K562 (cell line): ENCODE results near the gene TCF15. TPM values are rescaled to one million over a fixed set of nuclear protein-coding genes. Genes with fewer than 3 reads are reported as not detected.

Experiments
- ATAC-seq: fragments of 200-7000 bp; cut with Tn5 transposase; 3 replicates; pipeline ENCODE4 v1.9.1; 2020; ENCODE audit warnings: moderate library complexity
- BruUV-seq: library from RNA; stranded (reverse); fragments of 400-500 nt; replicated peaks from 2 replicates; lab custom pipeline; 2021; lab: Mats Ljungman, UMichigan
- CTCF ChIA-PET: fragments of 300-600 bp; formaldehyde crosslinking; extraction: SDS; loops from one replicate; lab custom pipeline; 2021; ENCODE audit warnings: low intra/inter-chr PET ratio; lab: Yijun Ruan, JAX
- POLR2A ChIA-PET: fragments of 300-600, 350-650 bp; sonication (Branson Sonifier 250); formaldehyde crosslinking; extraction: SDS; loops from one replicate; lab custom pipeline; 2021; ENCODE audit warnings: antibody characterized with exemption, inconsistent platforms; lab: Yijun Ruan, JAX
- DNase-seq, 4 experiments: peaks; one replicate each; pipeline versions ENCODE4 v3.0.0 to v3.0.0-alpha.2; 2011 to 2018; ENCODE audit warnings: low spot score in 3 of 4, mixed read lengths in 3 of 4; ENCODE audit errors: extremely low read depth in 1 of 4
- FAIRE-seq: peaks from 2 replicates; lab custom pipeline; 2011; peaks lifted over from hg19 to GRCh38; lab: Jason Lieb, UNC
- H2AFZ ChIP-seq: 2 replicates; pipeline ENCODE4 v1.6.0; 2011; ENCODE audit warnings: low read depth, low read length, control low read depth, inconsistent platforms
- H3K27ac ChIP-seq: fragments of 200-600 bp; 3 replicates; pipeline ENCODE4 v1.8.0; 2011; ENCODE audit warnings: low read depth, mild to moderate bottlenecking, control low read depth, inconsistent platforms, low read length, moderate library complexity, mixed read lengths; ENCODE audit errors: extremely low read depth
- H3K27me3 ChIP-seq, 2 experiments: fragments of 300-600 bp in 1 of 2; 2 replicates in 1 of 2; 3 replicates in 1 of 2; pipeline versions ENCODE4 v1.6.0 to v1.8.0; 2011; ENCODE audit warnings: inconsistent platforms in 2 of 2, low read length in 2 of 2, mild to moderate bottlenecking in 1 of 2, mixed read lengths in 1 of 2, moderate library complexity in 1 of 2; ENCODE audit not compliant: control insufficient read depth in 2 of 2, insufficient read depth in 2 of 2
- H3K36me3 ChIP-seq: fragments of 300-600 bp; 3 replicates; pipeline ENCODE4 v1.8.0; 2011; ENCODE audit warnings: mild to moderate bottlenecking, low read length, inconsistent platforms; ENCODE audit not compliant: control insufficient read depth, insufficient read depth
- H3K4me1 ChIP-seq, 2 experiments: fragments of 200-600 bp in 1 of 2; replicated peaks in 1 of 2; 2 replicates in 1 of 2; 3 replicates in 1 of 2; pipeline versions ENCODE4 v1.5.1 to v1.8.0; 2011; ENCODE audit warnings: inconsistent platforms in 2 of 2, low read length in 2 of 2, mild to moderate bottlenecking in 1 of 2, mixed read lengths in 1 of 2, moderate library complexity in 1 of 2; ENCODE audit not compliant: control insufficient read depth in 2 of 2, insufficient read depth in 2 of 2
- H3K4me2 ChIP-seq: 2 replicates; pipeline ENCODE4 v1.6.1; 2011; ENCODE audit warnings: low read length, control low read depth, inconsistent platforms, mixed read lengths; ENCODE audit not compliant: insufficient read depth
- H3K4me3 ChIP-seq: fragments of 200-600 bp; sonication (generic), shearing (Covaris generic); 2 replicates; pipeline ENCODE4 v1.5.1; 2016; ENCODE audit warnings: control low read depth, inconsistent platforms
- H3K79me2 ChIP-seq: fragments of 200-600 bp; 3 replicates; pipeline ENCODE4 v1.8.0; 2011; ENCODE audit warnings: low read length, inconsistent platforms; ENCODE audit not compliant: control insufficient read depth, insufficient read depth
- H3K9ac ChIP-seq, 2 experiments: 2 replicates each; pipeline versions ENCODE4 v1.6.0 to v1.6.1; 2011; ENCODE audit warnings: low read depth in 2 of 2, low read length in 2 of 2, control low read depth in 1 of 2, inconsistent platforms in 1 of 2, mild to moderate bottlenecking in 1 of 2, mixed read lengths in 1 of 2; ENCODE audit not compliant: insufficient read depth in 1 of 2
- H3K9me1 ChIP-seq: one replicate; pipeline ENCODE4 v1.6.0; 2011; ENCODE audit warnings: inconsistent platforms, mild to moderate bottlenecking, low read length, moderate library complexity; ENCODE audit not compliant: control insufficient read depth, insufficient read depth
- H3K9me3 ChIP-seq: replicated peaks from 2 replicates; pipeline ENCODE4 v1.5.1; 2011; ENCODE audit warnings: low read depth, low read length, inconsistent platforms; ENCODE audit not compliant: control insufficient read depth, insufficient read depth
- H4K20me1 ChIP-seq: replicated peaks from 2 replicates; pipeline ENCODE4 v1.6.1; 2011; ENCODE audit warnings: low read length, inconsistent platforms, mixed read lengths; ENCODE audit not compliant: control insufficient read depth, insufficient read depth
- ATF1 ChIP-seq, 2 experiments: fragments of 450-650 bp in 1 of 2; IDR thresholded peaks; 2 replicates each; pipeline ENCODE4 v1.6.1; 2016; ENCODE audit warnings: missing compliant biosample characterization in 1 of 2, missing genetic modification characterization in 1 of 2
- CHD1 ChIP-seq: fragments of 200-600 bp; sonication (generic); IDR thresholded peaks from one replicate; pipeline ENCODE4 v1.6.1; 2012; ENCODE audit warnings: mild to moderate bottlenecking, moderate library complexity, low read length, inconsistent platforms
- E2F1 ChIP-seq: sonication (generic); formaldehyde crosslinking; IDR thresholded peaks from 2 replicates; pipeline ENCODE4 v1.8.1; 2023; ENCODE audit warnings: mild to moderate bottlenecking, missing genetic modification reagents, moderate library complexity
- GTF2E2 ChIP-seq: fragments of 200-800 bp; sonication (Bioruptor generic); IDR thresholded peaks from 2 replicates; pipeline ENCODE4 v1.6.1; 2016; ENCODE audit warnings: missing genetic modification characterization, missing compliant biosample characterization
- MNT ChIP-seq, 2 experiments: fragments of 450-650 bp; conservative IDR thresholded peaks; 2 replicates each; pipeline ENCODE4 v1.6.1; 2017; ENCODE audit warnings: mild to moderate bottlenecking in 2 of 2, moderate library complexity in 2 of 2
- NR0B1 ChIP-seq: fragments of 450-650 bp; IDR thresholded peaks from one replicate; pipeline ENCODE4 v1.6.1; 2018; ENCODE audit warnings: mild to moderate bottlenecking, moderate library complexity; ENCODE audit not compliant: partially characterized antibody
- RB1 ChIP-seq: fragments of 450-650 bp; IDR thresholded peaks from 2 replicates; pipeline ENCODE4 v1.6.1; 2017; ENCODE audit warnings: low read depth, mild to moderate bottlenecking
- RBM17 ChIP-seq: fragments of 200-400 bp; formaldehyde crosslinking; IDR thresholded peaks from 2 replicates; pipeline ENCODE4 v1.6.1; 2017; ENCODE audit warnings: low read depth, mild to moderate bottlenecking, low read length, borderline replicate concordance
- SNIP1 ChIP-seq: fragments of 450-650 bp; IDR thresholded peaks from 2 replicates; pipeline ENCODE4 v1.7.1; 2017; ENCODE audit warnings: low read depth, mild to moderate bottlenecking
- TBL1XR1 ChIP-seq, 2 experiments: IDR thresholded peaks; 2 replicates each; pipeline ENCODE4 v1.6.1; 2012; ENCODE audit warnings: improper control_type of control experiment in 2 of 2, low read length in 2 of 2, mild to moderate bottlenecking in 1 of 2
- USF2 ChIP-seq: sonication (generic); formaldehyde crosslinking; IDR thresholded peaks from 2 replicates; pipeline ENCODE4 v1.5.0; 2020; ENCODE audit warnings: missing genetic modification reagents
- YY1 ChIP-seq, 3 experiments: IDR thresholded peaks; 2 replicates each; pipeline ENCODE4 v1.6.1; 2011; ENCODE audit warnings: low read length in 2 of 3, mild to moderate bottlenecking in 2 of 3, moderate library complexity in 2 of 3, borderline replicate concordance in 1 of 3, control low read depth in 1 of 3, low read depth in 1 of 3; ENCODE audit not compliant: insufficient read depth in 3 of 3, insufficient replicate concordance in 2 of 3, control insufficient read depth in 1 of 3, insufficient read length in 1 of 3; ENCODE audit errors: extremely low read depth in 1 of 3
- WGBS: fragments of 100-300 bp; shearing (Covaris generic); methylation state at CpG from one replicate; pipeline ENCODE4 v1.1.6; 2016; ENCODE audit warnings: low coverage, mixed read lengths; ENCODE audit not compliant: insufficient coverage; ENCODE audit errors: missing lambda C conversion rate; 5-methylcytosine and 5-hydroxymethylcytosine counted together
- in situ Hi-C: fragments of 300-500 bp; cut with MboI; formaldehyde crosslinking; loops from 4 replicates; pipeline ENCODE4 v1.15.0; 2018; ENCODE audit warnings: inconsistent platforms, mixed read lengths
- intact Hi-C: fragments of 100-400 bp; cut with micrococcal nuclease; formaldehyde crosslinking; loops from 2 replicates; pipeline ENCODE4 v1.14.2; 2022
- polyA plus RNA-seq, 8 experiments: library from polyadenylated mRNA; depleted of rRNA in 4 of 8; stranded (reverse) in 5 of 8; unstranded in 3 of 8; fragments of >200 nt; fragmentation: Nextera tagmentation in 2 of 8; fragmentation: Illumina TruSeq in 1 of 8; extraction: Ambion mirVana in 2 of 8; extraction: Trizol in 1 of 8; gene quantifications; 2 replicates each; pipeline versions ENCODE4 v1.2.1 to v1.2.3, GENCODE V29; 2011 to 2014; ENCODE audit warnings: inconsistent platforms in 1 of 8, missing spikeins in 1 of 8
- total RNA-seq, 7 experiments: library from RNA; depleted of rRNA in 6 of 7; stranded (reverse); fragments of >200 nt in 6 of 7; fragmentation: Illumina TruSeq in 2 of 7; extraction: Trizol in 2 of 7; gene quantifications; 2 replicates each; pipeline versions ENCODE4 v1.2.1 to v1.2.3, GENCODE V29; 2011 to 2021; ENCODE audit warnings: low replicate concordance in 1 of 7

TCF15 gene
- total and polyA plus RNA-seq, 9 of the 15 experiments (the other 6 are each of a cell fraction or from before 2014, with no cell fraction given): 0.04 to 5.0 (median 1.2) TPM

- 0 out of 2 replicates have a peak, but pooled peaks have one; percentile 53 for TF ChIP-seq GTF2E2 (tag)
- TF ChIP-seq MNT (conservative IDR thresholded peaks at IDR 0.05): peak; percentile 69 to 88; a peak in 3 of 4 replicates
- peak in 1 of 3 experiments; percentile 43 for TF ChIP-seq YY1 (IDR thresholded peaks at IDR 0.05; ENCODE audit: borderline replicate concordance in 1 of 3, control insufficient read depth in 1 of 3, extremely low read depth in 1 of 3, insufficient read depth in 3 of 3, insufficient read length in 1 of 3, insufficient replicate concordance in 2 of 3, low read depth in 1 of 3, low read length in 2 of 3)
- TF ChIP-seq SNIP1: peak; percentile 32; the same call in 1 of the 2 replicates
- TF ChIP-seq ATF1 (CRISPR knock-in tag; IDR thresholded peaks at IDR 0.05): no peak
- 0 out of 2 replicates have a peak, but pooled peaks have one; percentile 19 for TF ChIP-seq ATF1 (tag; IDR thresholded peaks at IDR 0.05)
Measured at GRCh38 chr20:651713-652614, 41.9 kb upstream of the TCF15 start (continued).

- intact Hi-C loops: no loop called here
- Histone ChIP-seq H3K4me1 (peaks cover 34 to 35% of the 10 kb centered on the region in 2 experiments), H3K9ac (no peak overlapping the region), H3K27ac (no peak overlapping the region), H2AFZ (no peak overlapping the region), H4K20me1 (no peaks in the 10 kb centered on the region), H3K9me1 (no peaks in the 10 kb centered on the region), H3K4me2 (no peak overlapping the region), H3K27me3 (no peaks in the 10 kb centered on the region), H3K36me3 (peaks cover 41% of the 10 kb centered on the region), H3K9me3 (no peaks in the 10 kb centered on the region), H3K79me2 (peaks cover 49% of the 10 kb centered on the region), H3K4me3 (no peak overlapping the region)
- in situ Hi-C loops: loop anchor here (5.0 kb wide), 1 partner anchor 76 kb away; no protein-coding TSS in a partner anchor
- WGBS: 80% methylated on average over 5 of the region's 5 CpGs
- CTCF ChIA-PET: no interaction called here
- DNase-seq (no peak), ATAC-seq (no peak), FAIRE-seq (no peak)
- BruUV-seq: no TSS peak
- POLR2A ChIA-PET: interaction anchor here (0.6 to 1.5 kb wide), 2 partner anchors 16 to 273 kb away, joined by 3 read pairs; no protein-coding TSS in a partner anchor
- TF ChIP-seq CHD1 (no peak), E2F1 (CRISPR knock-in tag) (no peak), RB1 (no peak), NR0B1 (no peak), USF2 (CRISPR knock-in tag) (no peak), TBL1XR1 (IDR thresholded peaks at IDR 0.05; ENCODE audit: low read length in 2 of 2) (no peak), RBM17 (no peak)
Measured at GRCh38 chr20:650954-651353, 40.8 kb upstream of the TCF15 start.
